GM18505 (cell line): Measurements from ENCODE around the gene PIK3R5.

Experiments used
- ATAC-seq: cut with Tn5 transposase; IDR thresholded peaks from one replicate; pipeline ENCODE4 v1.9.1; 2021; ENCODE audit not compliant: unreplicated experiment
- POLR2A ChIP-seq: IDR thresholded peaks from 4 replicates; pipeline ENCODE4 v1.6.1; 2011; ENCODE audit warnings: borderline replicate concordance; ENCODE audit not compliant: insufficient read depth, insufficient read length; ENCODE audit errors: extremely low read depth

Gene PIK3R5

DNA sequence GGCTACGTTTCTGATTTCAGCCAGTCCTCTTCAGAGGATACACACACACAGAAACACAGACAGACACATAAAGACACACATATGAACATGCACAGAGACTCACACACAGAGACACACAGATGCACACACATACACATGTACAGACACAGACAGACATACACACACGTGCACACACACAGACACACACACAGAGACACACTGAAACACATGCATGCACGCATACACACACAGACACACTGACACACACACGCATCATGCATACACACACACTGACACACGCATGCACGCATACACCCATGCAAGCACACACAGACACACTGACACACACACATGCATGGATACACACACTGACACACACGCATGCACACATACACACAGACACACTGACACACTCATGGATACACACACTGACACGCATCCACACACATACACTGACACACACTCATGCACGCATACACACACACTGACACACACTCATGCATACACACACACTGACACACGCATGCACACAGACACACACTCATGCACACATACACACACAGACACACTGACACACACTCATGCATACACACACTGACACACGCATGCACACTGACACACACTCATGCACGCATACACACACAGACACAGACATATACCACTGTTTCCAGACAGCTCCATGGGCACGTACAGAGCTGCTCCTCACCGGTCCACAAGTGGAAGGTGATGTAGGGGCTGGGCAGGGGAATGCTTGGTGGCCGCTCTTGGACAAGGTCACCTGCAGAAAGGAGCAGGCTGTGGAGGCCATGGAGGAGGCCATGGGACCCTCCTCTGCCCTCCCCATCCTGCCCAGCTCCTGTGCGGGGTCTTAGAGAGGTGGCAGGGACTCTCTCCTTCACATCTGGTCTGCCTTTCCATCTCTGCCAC lies 136.2 kb downstream of the PIK3R5 start:
- TF ChIP-seq POLR2A: peak; percentile 58
- ATAC-seq: no peak
